Psoas muscle (tissue), 8 donors: ENCODE measurements around the gene SCN1A. TPM values are rescaled to one million over a fixed set of nuclear protein-coding genes. Genes with fewer than 3 reads are reported as not detected.

ENCODE experiments used
- ATAC-seq, 4 donors: fragments of 200-7000 bp; cut with Tn5 transposase; one replicate each; pipeline ENCODE4 v1.9.1; 2020; ENCODE audit warnings: moderate library complexity in 3 of 4, mild to moderate bottlenecking in 2 of 4
- DNase-seq, 2 donors: peaks; one replicate each; pipeline ENCODE4 v3.0.0-alpha.2; 2020
- H3K27ac ChIP-seq: fragments of 200-600 bp; one replicate; pipeline ENCODE4 v1.8.0; 2022
- H3K27me3 ChIP-seq, 3 donors: fragments of 200-600 bp in 1 of 3; one replicate each; pipeline versions ENCODE4 v1.6.1 to v1.8.0; 2013 to 2022; ENCODE audit warnings: low read length in 2 of 3, mild to moderate bottlenecking in 2 of 3, moderate library complexity in 1 of 3; ENCODE audit not compliant: insufficient read depth in 3 of 3
- H3K36me3 ChIP-seq, 2 donors: fragments of 200-600 bp in 1 of 2; one replicate each; pipeline versions ENCODE4 v1.6.1 to v1.8.0; 2013 to 2022; ENCODE audit warnings: low read depth in 1 of 2, mild to moderate bottlenecking in 1 of 2, moderate library complexity in 1 of 2; ENCODE audit not compliant: insufficient read depth in 1 of 2
- H3K4me1 ChIP-seq: fragments of 200-600 bp; one replicate; pipeline ENCODE4 v1.8.0; 2022
- H3K4me3 ChIP-seq: fragments of 200-600 bp; one replicate; pipeline ENCODE4 v1.8.0; 2022; ENCODE audit warnings: mild to moderate bottlenecking
- H3K9me3 ChIP-seq: fragments of 200-600 bp; one replicate; pipeline ENCODE4 v1.8.0; 2022
- WGBS, 3 donors: extraction: QIAGEN DNeasy Blood & Tissue Kit; methylation state at CpG; one replicate each; pipeline versions ENCODE4 v1.1.6 to v1.1.7; 2013; 5-methylcytosine and 5-hydroxymethylcytosine counted together
- intact Hi-C, 2 donors: fragments of 100-400 bp; cut with DNase I; formaldehyde crosslinking; loops; one replicate each; pipeline versions ENCODE4 v1.11.0 to v1.14.2; 2022
- polyA plus RNA-seq, 3 donors: library from polyadenylated mRNA; stranded (reverse); fragments of 200-250 nt; gene quantifications; one replicate each; pipeline ENCODE4 v1.2.3, GENCODE V29; 2013
- total RNA-seq, 4 donors: library from RNA; stranded (reverse); fragmentation: NEBNext Ultra II Directional in 2 of 4; extraction: Animal tissue kit (Norgen Biotek cat#: 25700) in 2 of 4; gene quantifications; one replicate each; pipeline versions ENCODE4 v1.2.1 to v1.2.4, GENCODE V29; 2021 to 2023
- TF ChIP-seq, protein P1 (sequence below): fragments of 200-600 bp; IDR thresholded peaks from one replicate; pipeline ENCODE4 v1.8.0; 2022; ENCODE audit warnings: antibody characterized with exemption
- donor health status: healthy with polysubstance abuse.
- donor health status: DM: no; HTN: no; CAD: no; lungs with moderate emphysema.
- donor health status: Bipolar disorder and iron deficiency.
- donor health status: healthy.
- donor health status: DM: yes; HTN: yes; CAD: no.
- donor health status: DM: no; HTN: no; CAD: no.
- donor health status: DM: no; HTN: no; CAD: no.
- donor health status: DM: yes; HTN: yes; CAD: no.

SCN1A gene
- total and polyA plus RNA-seq, 7 donors, result 0.01 TPM; not detected in 6

DNA sequence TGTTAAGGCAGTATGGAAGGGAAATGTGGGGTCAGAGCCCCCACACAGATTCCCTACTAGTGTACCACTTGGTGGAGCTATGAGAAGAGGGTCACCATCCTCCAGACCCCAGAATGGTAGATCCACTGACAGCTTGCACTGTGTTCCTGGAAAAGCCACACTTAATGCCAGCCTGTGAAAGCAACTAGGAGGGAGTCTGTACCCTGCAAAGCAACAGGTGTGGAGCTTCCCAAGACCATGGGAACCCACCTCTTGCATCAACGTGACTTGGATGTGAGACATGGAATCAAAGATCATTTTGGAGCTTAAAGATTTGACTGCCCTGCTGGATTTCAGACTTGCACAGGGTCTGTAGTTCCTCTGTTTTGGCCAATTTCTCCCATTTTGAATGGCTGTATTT, 10.8 kb upstream of the SCN1A start:
- no peaks in the 10 kb centered on the region for H3K9me3 ChIP-seq
- DNase-seq (no peak), ATAC-seq (no peak)
- intact Hi-C loops, result no loop called here
- H3K4me1 ChIP-seq, result no peaks in the 10 kb centered on the region
- no peaks in the 10 kb centered on the region for H3K36me3 ChIP-seq
- no peak overlapping the region for H3K27ac ChIP-seq
- TF ChIP-seq, protein P1, sequence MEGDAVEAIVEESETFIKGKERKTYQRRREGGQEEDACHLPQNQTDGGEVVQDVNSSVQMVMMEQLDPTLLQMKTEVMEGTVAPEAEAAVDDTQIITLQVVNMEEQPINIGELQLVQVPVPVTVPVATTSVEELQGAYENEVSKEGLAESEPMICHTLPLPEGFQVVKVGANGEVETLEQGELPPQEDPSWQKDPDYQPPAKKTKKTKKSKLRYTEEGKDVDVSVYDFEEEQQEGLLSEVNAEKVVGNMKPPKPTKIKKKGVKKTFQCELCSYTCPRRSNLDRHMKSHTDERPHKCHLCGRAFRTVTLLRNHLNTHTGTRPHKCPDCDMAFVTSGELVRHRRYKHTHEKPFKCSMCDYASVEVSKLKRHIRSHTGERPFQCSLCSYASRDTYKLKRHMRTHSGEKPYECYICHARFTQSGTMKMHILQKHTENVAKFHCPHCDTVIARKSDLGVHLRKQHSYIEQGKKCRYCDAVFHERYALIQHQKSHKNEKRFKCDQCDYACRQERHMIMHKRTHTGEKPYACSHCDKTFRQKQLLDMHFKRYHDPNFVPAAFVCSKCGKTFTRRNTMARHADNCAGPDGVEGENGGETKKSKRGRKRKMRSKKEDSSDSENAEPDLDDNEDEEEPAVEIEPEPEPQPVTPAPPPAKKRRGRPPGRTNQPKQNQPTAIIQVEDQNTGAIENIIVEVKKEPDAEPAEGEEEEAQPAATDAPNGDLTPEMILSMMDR, result no peak
- 86 to 95% (median 89%) methylated on average over 1 of the region's 1 CpG for WGBS, 3 donors
- no peaks in the 10 kb centered on the region for H3K27me3 ChIP-seq
- H3K4me3 ChIP-seq, result no peak overlapping the region

DNA sequence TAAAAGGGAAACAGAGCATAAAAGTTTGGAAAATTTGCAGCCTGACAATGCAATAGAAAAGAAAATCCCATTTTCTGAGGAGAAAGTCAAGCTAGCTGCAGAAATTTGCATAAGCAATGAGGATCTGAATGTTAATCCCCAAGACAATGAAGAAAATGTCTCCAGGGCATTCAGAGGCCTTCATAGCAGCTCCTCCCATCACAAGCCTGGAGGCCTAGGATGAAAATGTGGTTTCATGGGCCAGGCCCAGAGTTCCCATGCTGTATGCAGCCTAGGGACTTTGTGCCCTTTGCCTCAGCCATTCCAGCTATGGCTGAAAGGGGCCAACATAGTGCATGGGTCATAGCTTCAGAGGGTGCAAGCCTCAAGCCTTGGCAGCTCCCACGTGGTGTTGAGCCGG, 10.3 kb upstream of the SCN1A start:
- intact Hi-C loops, result no loop called here
- Histone ChIP-seq H3K4me3 (no peak overlapping the region), H3K9me3 (no peaks in the 10 kb centered on the region), H3K36me3 (no peaks in the 10 kb centered on the region), H3K4me1 (no peaks in the 10 kb centered on the region), H3K27ac (no peak overlapping the region), H3K27me3 (no peaks in the 10 kb centered on the region)
- 87 to 92% (median 91%) methylated on average over 2 of the region's 2 CpGs for WGBS, 3 donors
- no peak for DNase-seq
- TF ChIP-seq, protein P1, result no peak
- no peak for ATAC-seq

DNA sequence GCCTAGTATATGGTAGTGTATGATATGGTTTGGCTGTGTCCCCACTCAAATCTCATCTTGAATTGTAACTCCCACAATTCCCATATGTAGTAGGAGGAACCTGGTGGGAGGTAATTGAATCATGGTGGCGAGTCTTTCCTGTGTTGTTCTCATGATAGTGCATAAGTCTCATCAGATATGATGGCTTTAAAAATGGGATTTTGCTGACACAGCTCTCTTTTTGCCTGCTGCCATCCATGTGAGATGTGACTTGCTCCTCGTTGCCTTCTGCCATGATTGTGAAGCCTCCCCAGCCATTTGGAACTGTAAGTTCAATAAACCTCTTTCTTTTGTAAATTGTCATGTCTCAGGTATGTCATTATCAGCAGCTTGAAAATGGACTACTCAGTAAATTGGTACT, 9.5 kb upstream of the SCN1A start:
- ATAC-seq, result no peak
- Histone ChIP-seq H3K27ac (no peak overlapping the region), H3K27me3 (no peaks in the 10 kb centered on the region), H3K4me3 (no peak overlapping the region), H3K9me3 (no peaks in the 10 kb centered on the region), H3K36me3 (no peaks in the 10 kb centered on the region), H3K4me1 (no peaks in the 10 kb centered on the region)
- DNase-seq, result no peak
- 68 to 84% (median 78%) methylated on average over 2 of the region's 2 CpGs for WGBS, 3 donors
- TF ChIP-seq, protein P1, result no peak
- intact Hi-C loops, result no loop called here

DNA sequence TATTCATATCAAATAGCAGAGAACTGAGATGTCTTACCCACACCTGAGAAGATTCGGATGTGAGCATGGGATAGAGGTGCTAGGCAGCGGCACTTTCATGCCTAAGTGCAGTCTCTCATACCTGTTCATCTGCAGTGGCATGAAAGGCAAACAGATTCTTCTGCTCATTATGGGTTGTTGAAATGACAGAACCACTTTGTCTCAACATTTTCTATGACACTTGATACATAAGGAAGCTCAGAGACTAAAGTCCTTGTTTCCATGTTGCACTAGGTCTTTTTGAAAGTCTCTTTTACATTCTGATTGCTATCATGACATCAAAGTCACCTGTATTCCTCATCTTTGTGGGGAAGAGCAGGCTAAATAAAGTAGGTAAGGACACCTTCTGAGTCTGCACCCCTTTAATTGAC, 8.0 kb upstream of the SCN1A start:
- Histone ChIP-seq H3K9me3 (no peaks in the 10 kb centered on the region), H3K4me3 (no peak overlapping the region), H3K27me3 (no peaks in the 10 kb centered on the region), H3K36me3 (no peaks in the 10 kb centered on the region), H3K4me1 (no peaks in the 10 kb centered on the region), H3K27ac (no peak overlapping the region)
- DNase-seq (no peak), ATAC-seq (no peak)
- intact Hi-C loops, result no loop called here
- TF ChIP-seq, protein P1, result no peak
- 90 to 98% (median 95%) methylated on average over 2 of the region's 2 CpGs for WGBS, 3 donors

DNA sequence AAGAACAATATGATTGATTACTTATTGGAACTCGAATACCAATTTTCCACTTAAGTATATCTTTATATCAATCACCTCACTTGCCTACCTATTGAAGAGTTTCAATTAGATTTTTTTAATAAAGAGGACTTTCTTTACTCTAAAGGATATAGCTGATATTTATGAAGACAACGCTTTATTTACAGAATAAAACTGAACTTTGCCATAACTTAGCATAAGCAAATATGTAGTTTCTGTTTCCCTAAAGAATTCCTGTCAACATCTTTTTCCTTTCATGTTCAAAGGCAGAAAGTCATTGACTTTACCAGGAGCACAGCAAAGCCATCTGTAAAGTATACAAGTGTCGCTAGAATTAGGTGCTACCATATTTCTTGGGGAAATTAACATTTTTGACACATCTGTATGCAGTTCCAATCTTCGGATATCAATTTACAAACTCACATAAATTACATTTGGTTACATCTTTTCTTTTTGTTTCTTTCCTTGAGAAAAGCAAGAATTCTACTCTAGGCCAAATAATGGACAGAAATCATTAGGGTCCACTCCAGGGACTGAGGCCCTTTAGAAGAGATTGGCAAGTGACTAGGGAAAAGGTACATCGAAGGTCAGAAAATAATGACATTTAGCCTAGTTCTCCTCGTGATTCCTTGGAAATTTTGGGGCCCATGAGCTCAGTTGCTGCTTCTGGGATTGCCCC, 7.5 kb upstream of the SCN1A start:
- Histone ChIP-seq H3K9me3 (no peaks in the 10 kb centered on the region), H3K4me1 (no peaks in the 10 kb centered on the region), H3K27ac (no peak overlapping the region), H3K36me3 (no peaks in the 10 kb centered on the region), H3K27me3 (no peaks in the 10 kb centered on the region), H3K4me3 (no peak overlapping the region)
- 69 to 76% (median 74%) methylated on average over 6 of the region's 6 CpGs for WGBS, 3 donors
- DNase-seq (no peak), ATAC-seq (no peak)
- intact Hi-C loops, result no loop called here
- TF ChIP-seq, protein P1, result no peak
